HepG2 (cell line): ENCODE data around the gene FAM193A. TPM values are rescaled to one million over a fixed set of nuclear protein-coding genes. Genes with fewer than 3 reads are reported as not detected.
A peak's percentile ranks its signal among the peaks of the same experiment; 100 is the strongest.

Experiments used
- ATAC-seq: fragments of 200-7000 bp; cut with Tn5 transposase; 3 replicates; pipeline ENCODE4 v1.9.1; 2020; ENCODE audit warnings: mild to moderate bottlenecking, moderate library complexity
- BruUV-seq: library from RNA; stranded (reverse); fragments of 400-500 nt; replicated peaks from 2 replicates; lab custom pipeline; 2021; lab: Mats Ljungman, UMichigan
- CTCF ChIA-PET: fragments of 300-600 bp; formaldehyde crosslinking; extraction: SDS; loops from one replicate; lab custom pipeline; 2021; ENCODE audit warnings: low total read pairs, inconsistent platforms, low intra/inter-chr PET ratio; lab: Yijun Ruan, JAX
- POLR2A ChIA-PET: fragments of 350-600 bp; sonication (Branson Sonifier 250); formaldehyde crosslinking; loops from one replicate; lab custom pipeline; 2020; ENCODE audit warnings: antibody characterized with exemption, inconsistent platforms; lab: Yijun Ruan, JAX
- DNase-seq: peaks from one replicate; pipeline ENCODE4 v3.0.0-alpha.2; 2015; ENCODE audit warnings: low spot score
- FAIRE-seq: peaks from 3 replicates; lab custom pipeline; 2011; peaks lifted over from hg19 to GRCh38; lab: Jason Lieb, UNC
- H2AFZ ChIP-seq: one replicate; pipeline ENCODE4 v1.6.1; 2011; ENCODE audit warnings: low read length, inconsistent platforms
- H3K27ac ChIP-seq: fragments of 300-600 bp; 3 replicates; pipeline ENCODE4 v1.8.0; 2011; ENCODE audit warnings: mixed run types, mild to moderate bottlenecking, mixed read lengths, low read length, inconsistent platforms; ENCODE audit not compliant: insufficient read depth; ENCODE audit errors: extremely low read length
- H3K27me3 ChIP-seq, 2 experiments: fragments of 200-600 bp in 1 of 2; 2 replicates in 1 of 2; 3 replicates in 1 of 2; pipeline versions ENCODE4 v1.6.0 to v1.8.0; 2011; ENCODE audit warnings: low read length in 2 of 2, mild to moderate bottlenecking in 2 of 2, moderate library complexity in 2 of 2, inconsistent platforms in 1 of 2; ENCODE audit not compliant: insufficient read depth in 2 of 2, control insufficient read depth in 1 of 2
- H3K36me3 ChIP-seq, 2 experiments: fragments of 200-600 bp in 1 of 2; replicated peaks in 1 of 2; 2 replicates in 1 of 2; 3 replicates in 1 of 2; pipeline versions ENCODE4 v1.5.1 to v1.8.0; 2011; ENCODE audit warnings: low read length in 2 of 2, inconsistent platforms in 1 of 2; ENCODE audit not compliant: insufficient read depth in 2 of 2, control insufficient read depth in 1 of 2
- H3K4me1 ChIP-seq: 2 replicates; pipeline ENCODE4 v1.5.1; 2012; ENCODE audit warnings: low read length, inconsistent platforms; ENCODE audit not compliant: insufficient read depth
- H3K4me2 ChIP-seq: 2 replicates; pipeline ENCODE4 v1.6.0; 2011; ENCODE audit warnings: low read depth, low read length, inconsistent platforms
- H3K4me3 ChIP-seq, 3 experiments: fragments of 200-600 bp in 1 of 3; sonication (generic), shearing (Covaris generic) in 1 of 3; replicated peaks in 1 of 3; 2 replicates each; pipeline ENCODE4 v1.5.1; 2011 to 2016; ENCODE audit warnings: low read length in 3 of 3, inconsistent platforms in 2 of 3, low read depth in 2 of 3, mild to moderate bottlenecking in 2 of 3, control low read depth in 1 of 3, mixed read lengths in 1 of 3; ENCODE audit not compliant: insufficient read depth in 1 of 3
- H3K79me2 ChIP-seq: one replicate; pipeline ENCODE4 v1.6.1; 2011; ENCODE audit warnings: low read length, inconsistent platforms; ENCODE audit not compliant: insufficient read depth
- H3K9ac ChIP-seq: 2 replicates; pipeline ENCODE4 v1.6.0; 2011; ENCODE audit warnings: mild to moderate bottlenecking, low read depth, low read length, inconsistent platforms; ENCODE audit not compliant: insufficient read depth
- H3K9me3 ChIP-seq: 2 replicates; pipeline ENCODE4 v1.5.1; 2012; ENCODE audit warnings: mild to moderate bottlenecking, low read length
- H4K20me1 ChIP-seq: 2 replicates; pipeline ENCODE4 v1.6.0; 2011; ENCODE audit warnings: inconsistent platforms, mild to moderate bottlenecking, low read length, moderate library complexity; ENCODE audit not compliant: insufficient read depth
- AGO2 ChIP-seq: fragments of 200-400 bp; formaldehyde crosslinking; optimal IDR thresholded peaks from 2 replicates; pipeline ENCODE3; 2017; ENCODE audit warnings: mild to moderate bottlenecking, low read depth, low read length, moderate library complexity
- KAT7 ChIP-seq: IDR thresholded peaks from 2 replicates; pipeline ENCODE4 v1.6.1; 2018; ENCODE audit warnings: borderline replicate concordance, missing compliant biosample characterization
- MEF2D ChIP-seq: sonication (generic); formaldehyde crosslinking; IDR thresholded peaks from 2 replicates; pipeline ENCODE4 v1.5.1; 2020; ENCODE audit warnings: mild to moderate bottlenecking, missing genetic modification reagents
- WGBS: methylation state at CpG from one replicate; pipeline ENCODE4 v1.1.6; 2017; ENCODE audit warnings: low lambda C conversion rate; 5-methylcytosine and 5-hydroxymethylcytosine counted together
- in situ Hi-C: cut with HindIII; loops from 2 replicates; pipeline ENCODE4 v1.10.0; 2017; ENCODE audit warnings: low pct_unique_long_range_greater_than_20kb; ENCODE audit not compliant: extremely low pct_ligation_motif_present
- intact Hi-C: fragments of 100-400 bp; cut with micrococcal nuclease; formaldehyde crosslinking; loops from one replicate; pipeline ENCODE4 v1.10.0; 2022; ENCODE audit not compliant: unreplicated experiment
- polyA plus RNA-seq, 8 experiments: library from polyadenylated mRNA; depleted of rRNA in 3 of 8; stranded (reverse) in 7 of 8; unstranded in 1 of 8; fragments of >200 nt; fragmentation: Illumina TruSeq in 4 of 8; extraction: Trizol in 4 of 8; gene quantifications; 2 replicates each; pipeline versions ENCODE4 v1.2.1 to v1.2.3, GENCODE V29; 2011 to 2016; ENCODE audit warnings: low read depth in 4 of 8, missing spikeins in 1 of 8, mixed read lengths in 1 of 8; ENCODE audit not compliant: insufficient read depth in 1 of 8
- total RNA-seq, 5 experiments: library from RNA; depleted of rRNA; stranded (reverse); fragments of >200 nt; fragmentation: Illumina TruSeq; extraction: Trizol; gene quantifications; 2 replicates each; pipeline ENCODE4 v1.2.3, GENCODE V29; 2016; ENCODE audit warnings: low read depth in 1 of 5

Gene FAM193A
- total and polyA plus RNA-seq, 2 of the 13 experiments (the other 11 are each of a cell fraction or from before 2014, with no cell fraction given), result 5.7 to 8.7 TPM

DNA sequence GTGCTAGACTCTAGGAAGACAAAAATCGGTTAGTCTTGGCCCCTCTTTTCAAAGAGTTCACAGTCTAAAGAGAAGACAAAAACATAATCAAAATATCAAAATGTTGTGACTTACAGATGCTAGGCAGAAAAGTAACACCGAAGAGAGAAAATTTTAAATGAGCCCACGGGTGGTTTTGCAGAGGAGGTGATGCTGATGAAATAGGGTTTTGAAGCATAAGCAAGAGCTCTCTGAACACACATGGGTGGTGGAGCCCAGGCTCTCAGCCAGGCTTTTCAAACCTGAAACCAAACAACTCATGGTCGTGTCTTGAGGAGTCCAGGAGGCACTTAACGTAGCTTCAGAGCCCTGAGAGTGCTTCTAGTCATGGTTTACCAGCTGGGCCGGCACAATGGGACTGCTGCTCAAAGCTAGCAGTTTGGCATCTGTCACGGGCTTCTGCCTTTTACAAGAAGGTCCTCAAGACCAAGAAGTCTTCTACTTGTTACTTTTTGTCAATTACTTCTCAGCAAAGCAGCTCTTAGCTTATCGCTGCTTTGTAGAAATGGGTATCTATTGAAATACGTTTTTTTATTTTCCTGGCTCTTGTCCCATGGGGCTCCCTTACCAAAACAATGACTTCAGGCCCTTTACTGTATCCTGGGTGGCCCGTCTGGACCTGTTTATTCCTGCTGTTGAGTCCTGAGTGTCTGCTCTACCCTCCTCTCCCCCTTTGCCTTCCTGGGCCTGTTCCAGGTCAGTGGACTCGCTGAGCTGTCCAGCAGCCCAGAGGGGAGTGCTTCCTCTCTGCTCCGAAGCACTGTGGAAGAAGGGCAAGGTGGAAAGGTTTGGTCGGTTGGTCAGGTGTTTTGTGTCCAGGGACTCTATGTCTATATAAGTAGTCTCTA lies 150.2 kb downstream of the FAM193A start:
- FAIRE-seq (no peak), ATAC-seq (no peak), DNase-seq (no peak)
- TF ChIP-seq MEF2D (CRISPR knock-in tag), result no peak
- no peaks in the 10 kb centered on the region for H3K27me3 ChIP-seq
- CTCF ChIA-PET, result no interaction called here
- in situ Hi-C loops, result no loop called here
- no peak overlapping the region for H3K27ac ChIP-seq
- H4K20me1 ChIP-seq, result no peaks in the 10 kb centered on the region
- H3K4me1 ChIP-seq, result no peaks in the 10 kb centered on the region
- no TSS peak for BruUV-seq
- no peak overlapping the region for H3K9ac ChIP-seq
- no peaks in the 10 kb centered on the region for H3K9me3 ChIP-seq
- no peaks in the 10 kb centered on the region for H3K79me2 ChIP-seq
- intact Hi-C loops, result no loop called here
- H3K4me3 ChIP-seq, result no peak overlapping the region
- no peak overlapping the region for H2AFZ ChIP-seq
- no peak overlapping the region for H3K4me2 ChIP-seq
- peaks cover 26 to 86% of the 10 kb centered on the region in 2 experiments for H3K36me3 ChIP-seq
- 90% methylated on average over 12 of the region's 13 CpGs for WGBS
- POLR2A ChIA-PET, result no interaction called here

DNA sequence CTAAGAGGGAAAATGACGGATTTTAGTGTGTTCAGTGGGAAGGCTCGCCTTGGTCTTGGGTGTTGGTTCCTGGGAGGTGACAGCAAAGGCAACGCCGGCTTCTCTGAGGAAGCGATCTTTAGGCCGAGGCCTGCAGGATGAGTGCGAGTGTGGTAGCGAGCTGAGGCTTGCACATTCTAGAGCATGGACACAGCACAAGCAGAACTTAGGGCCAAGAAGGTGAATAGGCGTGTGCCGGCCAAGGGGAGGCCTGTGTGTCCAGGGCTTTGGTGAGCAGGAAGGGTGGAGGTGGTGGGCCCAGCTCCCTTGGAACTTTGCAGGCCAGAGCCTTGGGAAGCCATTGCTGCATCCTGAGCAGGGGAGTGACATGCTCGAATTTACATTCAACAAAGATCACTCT lies 151.8 kb downstream of the FAM193A start:
- intact Hi-C loops (no loop called here), in situ Hi-C loops (no loop called here)
- Histone ChIP-seq H3K27ac (no peak overlapping the region), H3K27me3 (no peaks in the 10 kb centered on the region), H3K9ac (no peak overlapping the region), H2AFZ (no peak overlapping the region), H3K9me3 (no peaks in the 10 kb centered on the region), H3K4me2 (no peak overlapping the region), H3K36me3 (peaks cover 30 to 85% of the 10 kb centered on the region in 2 experiments), H3K4me1 (no peaks in the 10 kb centered on the region), H3K4me3 (no peak overlapping the region), H4K20me1 (no peaks in the 10 kb centered on the region), H3K79me2 (no peaks in the 10 kb centered on the region)
- FAIRE-seq (no peak), DNase-seq (no peak), ATAC-seq (no peak; the same call in 2 of the 3 replicates)
- 98% methylated on average over 11 of the region's 11 CpGs for WGBS
- TF ChIP-seq KAT7 (no peak), AGO2 (peak; percentile 26)
- no TSS peak for BruUV-seq
- ChIA-PET POLR2A (no interaction called here), CTCF (no interaction called here)
